CD4-positive, alpha-beta T cell treated with Interferon gamma for 1 hour (primary cell): ENCODE measurements around the gene LZTS2.

Experiments
- DNase-seq: peaks from one replicate; pipeline ENCODE4 v3.0.0-alpha.2; 2020

Gene LZTS2

DNA sequence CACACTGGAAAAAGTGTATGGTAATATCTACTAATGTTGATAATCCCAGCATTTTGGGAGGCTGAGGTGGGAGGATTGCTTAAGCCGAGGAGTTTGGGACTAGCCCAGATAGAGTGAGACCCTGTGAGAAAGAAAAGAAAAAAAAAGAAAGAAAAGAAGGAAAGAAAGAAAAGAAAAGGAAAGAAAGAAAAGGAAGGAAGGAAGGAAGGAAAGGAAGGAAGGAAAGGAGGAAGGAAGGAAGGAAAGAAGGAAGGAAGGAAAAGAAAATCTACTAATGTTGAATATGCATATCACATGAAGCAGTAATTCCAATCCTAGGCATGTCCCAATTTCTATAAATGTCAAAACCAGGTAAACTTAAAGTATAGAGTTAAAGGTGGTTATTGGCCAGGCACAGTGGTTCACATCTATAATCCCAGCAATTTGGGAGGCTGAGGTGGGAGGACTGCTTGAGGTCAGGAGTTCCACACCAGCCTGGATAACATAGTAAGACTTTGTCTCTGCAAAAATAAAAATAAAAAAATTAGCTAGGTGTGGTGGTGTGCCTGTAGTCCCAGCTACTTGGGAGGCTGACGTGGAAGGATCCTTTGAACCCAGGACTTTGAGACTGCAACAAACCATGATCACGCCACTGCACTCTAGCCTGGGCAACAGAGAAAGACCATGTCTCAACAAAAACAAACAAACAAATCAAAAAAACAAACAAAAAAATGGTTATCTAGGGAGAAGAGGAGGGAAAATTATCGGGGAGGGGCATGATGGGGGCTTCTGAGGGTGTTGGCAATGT lies 57.0 kb downstream of the LZTS2 start:
- no peak for DNase-seq
